ENCODE results near the gene CAMTA1.

The CAMTA1 gene

GRCh38 chr1:7456722-7457082 lies 671.4 kb downstream of the CAMTA1 start:
- H3K14ac ChIP-seq (ENCODE audit: low read length), result no peak overlapping the region
- WGBS (ENCODE audit: extremely low coverage, insufficient coverage, insufficient read length), result no CpG with 5 or more reads among the region's 17 CpGs
- no peaks in the 10 kb centered on the region for H3K4me1 ChIP-seq (ENCODE audit: control insufficient read depth in 1 of 2, insufficient read depth in 2 of 2, low read length in 2 of 2)
- no peak overlapping the region for H3K4ac ChIP-seq (ENCODE audit: low read depth, low read length)
- no peak overlapping the region for H3K4me3 ChIP-seq (ENCODE audit: low read depth, low read length)
- no peak overlapping the region for H4K12ac ChIP-seq (ENCODE audit: low read depth, low read length)
- no peak overlapping the region for H2AK5ac ChIP-seq (ENCODE audit: low read length)
- H3K79me2 ChIP-seq (ENCODE audit: control insufficient read depth, insufficient read depth, low read length, poor library complexity), result no peaks in the 10 kb centered on the region
- no peak overlapping the region for H3K23ac ChIP-seq (ENCODE audit: low read length)
- H3K27ac ChIP-seq (ENCODE audit: low read depth, low read length), result no peak overlapping the region
- H2AFZ ChIP-seq (ENCODE audit: insufficient read depth, low read length, poor library complexity), result no peak overlapping the region
- H3K18ac ChIP-seq (ENCODE audit: low read length), result no peak overlapping the region
- H3K9ac ChIP-seq (ENCODE audit: low read length), result no peak overlapping the region
- no peak for DNase-seq
- H3K27me3 ChIP-seq (ENCODE audit: insufficient read depth, low read length), result no peaks in the 10 kb centered on the region
- no peaks in the 10 kb centered on the region for H3K79me1 ChIP-seq (ENCODE audit: low read length)
- no peak overlapping the region for H2BK120ac ChIP-seq (ENCODE audit: insufficient read depth, low read length, poor library complexity)
- H3K36me3 ChIP-seq (ENCODE audit: control insufficient read depth in 1 of 2, insufficient read depth in 2 of 2, low read length in 2 of 2), result no peaks in the 10 kb centered on the region
- H4K91ac ChIP-seq (ENCODE audit: low read depth, low read length), result no peak overlapping the region
- H3K9me3 ChIP-seq (ENCODE audit: insufficient read depth, low read depth, low read length), result no peaks in the 10 kb centered on the region
- H4K8ac ChIP-seq (ENCODE audit: low read depth, low read length), result no peak overlapping the region
- H2BK12ac ChIP-seq (ENCODE audit: low read length), result no peak overlapping the region
- no peak overlapping the region for H3K4me2 ChIP-seq (ENCODE audit: low read length)
- no peak overlapping the region for H2BK5ac ChIP-seq (ENCODE audit: low read depth, low read length, poor library complexity)

- Histone ChIP-seq H3K4ac (ENCODE audit: low read depth, low read length) (no peak overlapping the region), H3K79me2 (ENCODE audit: control insufficient read depth, insufficient read depth, low read length, poor library complexity) (no peaks in the 10 kb centered on the region), H3K4me2 (ENCODE audit: low read length) (no peak overlapping the region), H3K14ac (ENCODE audit: low read length) (no peak overlapping the region), H3K9ac (ENCODE audit: low read length) (no peak overlapping the region), H3K23ac (ENCODE audit: low read length) (no peak overlapping the region), H3K27ac (ENCODE audit: low read depth, low read length) (no peak overlapping the region), H3K36me3 (ENCODE audit: control insufficient read depth in 1 of 2, insufficient read depth in 2 of 2, low read length in 2 of 2) (no peaks in the 10 kb centered on the region), H2BK5ac (ENCODE audit: low read depth, low read length, poor library complexity) (no peak overlapping the region), H3K9me3 (ENCODE audit: insufficient read depth, low read depth, low read length) (no peaks in the 10 kb centered on the region), H4K8ac (ENCODE audit: low read depth, low read length) (no peak overlapping the region), H4K91ac (ENCODE audit: low read depth, low read length) (no peak overlapping the region), H2AFZ (ENCODE audit: insufficient read depth, low read length, poor library complexity) (no peak overlapping the region), H3K27me3 (ENCODE audit: insufficient read depth, low read length) (no peaks in the 10 kb centered on the region), H3K79me1 (ENCODE audit: low read length) (no peaks in the 10 kb centered on the region), H3K18ac (ENCODE audit: low read length) (no peak overlapping the region), H2BK12ac (ENCODE audit: low read length) (no peak overlapping the region), H3K4me1 (ENCODE audit: control insufficient read depth in 1 of 2, insufficient read depth in 2 of 2, low read length in 2 of 2) (peaks cover 0 to 2% of the 10 kb centered on the region in 2 experiments), H2BK120ac (ENCODE audit: insufficient read depth, low read length, poor library complexity) (no peak overlapping the region), H4K12ac (ENCODE audit: low read depth, low read length) (no peak overlapping the region), H3K4me3 (ENCODE audit: low read depth, low read length) (no peak overlapping the region), H2AK5ac (ENCODE audit: low read length) (no peak overlapping the region)
- DNase-seq, result no peak
- no CpG with 5 or more reads among the region's 15 CpGs for WGBS (ENCODE audit: extremely low coverage, insufficient coverage, insufficient read length)
Observed at GRCh38 chr1:7457811-7458210, 672.6 kb downstream of the CAMTA1 start.

GRCh38 chr1:7458946-7459345 lies 673.7 kb downstream of the CAMTA1 start:
- H4K8ac ChIP-seq (ENCODE audit: low read depth, low read length), result no peak overlapping the region
- H3K14ac ChIP-seq (ENCODE audit: low read length), result no peak overlapping the region
- no peak overlapping the region for H2AFZ ChIP-seq (ENCODE audit: insufficient read depth, low read length, poor library complexity)
- no peak overlapping the region for H2BK12ac ChIP-seq (ENCODE audit: low read length)
- no peak for DNase-seq
- H3K4me1 ChIP-seq (ENCODE audit: control insufficient read depth in 1 of 2, insufficient read depth in 2 of 2, low read length in 2 of 2), result peaks cover 0 to 2% of the 10 kb centered on the region in 2 experiments
- no peak overlapping the region for H3K4ac ChIP-seq (ENCODE audit: low read depth, low read length)
- no peak overlapping the region for H3K23ac ChIP-seq (ENCODE audit: low read length)
- no peak overlapping the region for H2BK120ac ChIP-seq (ENCODE audit: insufficient read depth, low read length, poor library complexity)
- no peaks in the 10 kb centered on the region for H3K27me3 ChIP-seq (ENCODE audit: insufficient read depth, low read length)
- H2BK5ac ChIP-seq (ENCODE audit: low read depth, low read length, poor library complexity), result no peak overlapping the region
- H4K12ac ChIP-seq (ENCODE audit: low read depth, low read length), result no peak overlapping the region
- no peak overlapping the region for H4K91ac ChIP-seq (ENCODE audit: low read depth, low read length)
- H3K9me3 ChIP-seq (ENCODE audit: insufficient read depth, low read depth, low read length), result no peaks in the 10 kb centered on the region
- H3K4me3 ChIP-seq (ENCODE audit: low read depth, low read length), result no peak overlapping the region
- H3K27ac ChIP-seq (ENCODE audit: low read depth, low read length), result no peak overlapping the region
- H3K18ac ChIP-seq (ENCODE audit: low read length), result no peak overlapping the region
- no peak overlapping the region for H3K9ac ChIP-seq (ENCODE audit: low read length)
- H3K4me2 ChIP-seq (ENCODE audit: low read length), result no peak overlapping the region
- H3K36me3 ChIP-seq (ENCODE audit: control insufficient read depth in 1 of 2, insufficient read depth in 2 of 2, low read length in 2 of 2), result no peaks in the 10 kb centered on the region
- WGBS (ENCODE audit: extremely low coverage, insufficient coverage, insufficient read length), result no CpG with 5 or more reads among the region's 7 CpGs
- no peaks in the 10 kb centered on the region for H3K79me1 ChIP-seq (ENCODE audit: low read length)
- no peak overlapping the region for H2AK5ac ChIP-seq (ENCODE audit: low read length)
- H3K79me2 ChIP-seq (ENCODE audit: control insufficient read depth, insufficient read depth, low read length, poor library complexity), result no peaks in the 10 kb centered on the region

- H3K18ac ChIP-seq (ENCODE audit: low read length), result no peak overlapping the region
- H2AFZ ChIP-seq (ENCODE audit: insufficient read depth, low read length, poor library complexity), result no peak overlapping the region
- H4K12ac ChIP-seq (ENCODE audit: low read depth, low read length), result no peak overlapping the region
- H2BK12ac ChIP-seq (ENCODE audit: low read length), result no peak overlapping the region
- no CpG with 5 or more reads among the region's 11 CpGs for WGBS (ENCODE audit: extremely low coverage, insufficient coverage, insufficient read length)
- H3K23ac ChIP-seq (ENCODE audit: low read length), result no peak overlapping the region
- H3K4me2 ChIP-seq (ENCODE audit: low read length), result no peak overlapping the region
- H4K8ac ChIP-seq (ENCODE audit: low read depth, low read length), result no peak overlapping the region
- no peak overlapping the region for H3K27ac ChIP-seq (ENCODE audit: low read depth, low read length)
- H3K4ac ChIP-seq (ENCODE audit: low read depth, low read length), result no peak overlapping the region
- H3K79me2 ChIP-seq (ENCODE audit: control insufficient read depth, insufficient read depth, low read length, poor library complexity), result no peaks in the 10 kb centered on the region
- no peak overlapping the region for H3K9ac ChIP-seq (ENCODE audit: low read length)
- H3K14ac ChIP-seq (ENCODE audit: low read length), result no peak overlapping the region
- no peak overlapping the region for H3K4me3 ChIP-seq (ENCODE audit: low read depth, low read length)
- H2BK5ac ChIP-seq (ENCODE audit: low read depth, low read length, poor library complexity), result no peak overlapping the region
- no peak for DNase-seq
- no peak overlapping the region for H4K91ac ChIP-seq (ENCODE audit: low read depth, low read length)
- H2AK5ac ChIP-seq (ENCODE audit: low read length), result no peak overlapping the region
- no peaks in the 10 kb centered on the region for H3K27me3 ChIP-seq (ENCODE audit: insufficient read depth, low read length)
- no peak overlapping the region for H2BK120ac ChIP-seq (ENCODE audit: insufficient read depth, low read length, poor library complexity)
- H3K36me3 ChIP-seq (ENCODE audit: control insufficient read depth in 1 of 2, insufficient read depth in 2 of 2, low read length in 2 of 2), result no peaks in the 10 kb centered on the region
- H3K9me3 ChIP-seq (ENCODE audit: insufficient read depth, low read depth, low read length), result no peaks in the 10 kb centered on the region
- H3K4me1 ChIP-seq (ENCODE audit: control insufficient read depth in 1 of 2, insufficient read depth in 2 of 2, low read length in 2 of 2), result peaks cover 0 to 2% of the 10 kb centered on the region in 2 experiments
- H3K79me1 ChIP-seq (ENCODE audit: low read length), result no peaks in the 10 kb centered on the region
Observed at GRCh38 chr1:7459914-7460313, 674.7 kb downstream of the CAMTA1 start.
